ENCODE data around the gene OSGEP.

DNA sequence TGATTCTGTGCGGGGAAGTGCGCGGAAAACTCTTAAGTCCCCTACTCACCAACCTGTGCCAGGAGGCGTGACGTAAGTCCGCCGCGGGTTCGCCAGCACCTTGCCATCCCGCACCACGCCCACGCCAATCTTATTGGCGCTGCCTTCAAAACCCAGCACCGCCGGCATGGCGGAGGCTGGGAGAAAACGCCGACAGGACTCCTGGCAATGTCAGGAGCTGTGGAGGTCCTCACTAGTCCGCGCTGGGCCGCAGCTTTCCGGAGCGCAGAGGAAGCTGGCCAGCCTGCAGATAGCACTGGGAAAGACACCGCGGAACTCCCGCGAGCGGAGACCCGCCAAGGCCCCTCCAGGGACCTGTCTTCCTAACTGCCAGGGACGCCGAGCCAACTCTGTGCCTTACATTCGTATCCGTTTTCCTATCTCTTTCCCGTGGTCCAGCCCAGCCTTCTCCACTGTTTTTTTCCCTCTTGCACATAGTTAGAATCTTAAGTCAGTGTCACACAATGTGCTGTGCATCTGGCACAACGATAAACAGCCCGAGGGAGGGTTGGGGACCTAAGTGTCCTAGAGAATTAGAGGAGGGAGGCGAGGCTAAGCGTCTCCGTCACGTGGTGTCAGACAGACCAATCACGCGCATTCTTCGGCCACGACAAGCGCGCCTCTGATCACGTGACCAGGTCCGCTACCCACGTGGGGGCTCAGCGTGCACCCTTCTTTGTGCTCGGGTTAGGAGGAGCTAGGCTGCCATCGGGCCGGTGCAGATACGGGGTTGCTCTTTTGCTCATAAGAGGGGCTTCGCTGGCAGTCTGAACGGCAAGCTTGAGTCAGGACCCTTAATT lies at the start of gene OSGEP, which contains the start of gene APEX1:
- TF ChIP-seq, protein P1, sequence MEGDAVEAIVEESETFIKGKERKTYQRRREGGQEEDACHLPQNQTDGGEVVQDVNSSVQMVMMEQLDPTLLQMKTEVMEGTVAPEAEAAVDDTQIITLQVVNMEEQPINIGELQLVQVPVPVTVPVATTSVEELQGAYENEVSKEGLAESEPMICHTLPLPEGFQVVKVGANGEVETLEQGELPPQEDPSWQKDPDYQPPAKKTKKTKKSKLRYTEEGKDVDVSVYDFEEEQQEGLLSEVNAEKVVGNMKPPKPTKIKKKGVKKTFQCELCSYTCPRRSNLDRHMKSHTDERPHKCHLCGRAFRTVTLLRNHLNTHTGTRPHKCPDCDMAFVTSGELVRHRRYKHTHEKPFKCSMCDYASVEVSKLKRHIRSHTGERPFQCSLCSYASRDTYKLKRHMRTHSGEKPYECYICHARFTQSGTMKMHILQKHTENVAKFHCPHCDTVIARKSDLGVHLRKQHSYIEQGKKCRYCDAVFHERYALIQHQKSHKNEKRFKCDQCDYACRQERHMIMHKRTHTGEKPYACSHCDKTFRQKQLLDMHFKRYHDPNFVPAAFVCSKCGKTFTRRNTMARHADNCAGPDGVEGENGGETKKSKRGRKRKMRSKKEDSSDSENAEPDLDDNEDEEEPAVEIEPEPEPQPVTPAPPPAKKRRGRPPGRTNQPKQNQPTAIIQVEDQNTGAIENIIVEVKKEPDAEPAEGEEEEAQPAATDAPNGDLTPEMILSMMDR (conservative IDR thresholded peaks at IDR 0.05 in 1 of 2, IDR thresholded peaks at IDR 0.05 in 1 of 2; ENCODE audit: extremely low read depth in 1 of 2, insufficient read depth in 1 of 2, low read depth in 1 of 2, low read length in 2 of 2), result no peak
- TF ChIP-seq EZH2 (IDR thresholded peaks at IDR 0.05; ENCODE audit: borderline replicate concordance, low read length), result no peak

Data from mammary epithelial cell (primary cell).